H9 (cell line): ENCODE results near the gene KCNMA1. TPM values are rescaled to one million over a fixed set of nuclear protein-coding genes. Genes with fewer than 3 reads are reported as not detected.

Source experiments
- DNase-seq: peaks from one replicate; pipeline ENCODE4 v3.0.0-alpha.2; 2017
- H2AFZ ChIP-seq: one replicate; pipeline ENCODE4 v1.6.1; 2013; ENCODE audit warnings: mild to moderate bottlenecking, low read length, control low read depth, moderate library complexity
- H2AK5ac ChIP-seq: 2 replicates; pipeline ENCODE4 v1.6.1; 2013; ENCODE audit warnings: low read length, control low read depth, mixed read lengths; ENCODE audit not compliant: insufficient read length
- H2BK120ac ChIP-seq: one replicate; pipeline ENCODE4 v1.6.1; 2013; ENCODE audit warnings: low read depth, mild to moderate bottlenecking, low read length, control low read depth, inconsistent platforms; ENCODE audit not compliant: poor library complexity, severe bottlenecking
- H2BK12ac ChIP-seq: 2 replicates; pipeline ENCODE4 v1.6.1; 2013; ENCODE audit warnings: low read length, control low read depth, mixed read lengths, low read depth; ENCODE audit not compliant: insufficient read length
- H2BK15ac ChIP-seq: 2 replicates; pipeline ENCODE4 v1.6.1; 2013; ENCODE audit warnings: low read depth, low read length, control low read depth
- H2BK20ac ChIP-seq: one replicate; pipeline ENCODE4 v1.6.1; 2013; ENCODE audit warnings: low read depth, mild to moderate bottlenecking, low read length, control low read depth, inconsistent platforms; ENCODE audit not compliant: poor library complexity, severe bottlenecking
- H2BK5ac ChIP-seq: 2 replicates; pipeline ENCODE4 v1.6.1; 2013; ENCODE audit warnings: low read length, control low read depth, mixed read lengths; ENCODE audit not compliant: insufficient read length
- H3K14ac ChIP-seq: 2 replicates; pipeline ENCODE4 v1.6.1; 2013; ENCODE audit warnings: low read length, control low read depth; ENCODE audit not compliant: insufficient read depth
- H3K18ac ChIP-seq: 2 replicates; pipeline ENCODE4 v1.6.1; 2013; ENCODE audit warnings: low read depth, mild to moderate bottlenecking, mixed read lengths, low read length, control low read depth; ENCODE audit not compliant: insufficient read length
- H3K23ac ChIP-seq: 2 replicates; pipeline ENCODE4 v1.6.1; 2013; ENCODE audit warnings: low read length, control low read depth, mixed read lengths, low read depth; ENCODE audit not compliant: insufficient read length
- H3K23me2 ChIP-seq: 2 replicates; pipeline ENCODE4 v1.6.1; 2013; ENCODE audit warnings: low read depth, mild to moderate bottlenecking, mixed read lengths, low read length, control low read depth; ENCODE audit not compliant: insufficient read length, poor library complexity, severe bottlenecking
- H3K27ac ChIP-seq: 2 replicates; pipeline ENCODE4 v1.5.1; 2013; ENCODE audit warnings: low read length, control low read depth, mixed read lengths, low read depth; ENCODE audit not compliant: insufficient read length
- H3K27me3 ChIP-seq: 2 replicates; pipeline ENCODE4 v1.6.1; 2013; ENCODE audit warnings: low read length, control low read depth, inconsistent platforms; ENCODE audit not compliant: insufficient read depth
- H3K4ac ChIP-seq: 2 replicates; pipeline ENCODE4 v1.6.1; 2013; ENCODE audit warnings: low read depth, mild to moderate bottlenecking, control low read depth, inconsistent platforms, low read length, moderate library complexity
- H3K4me1 ChIP-seq: 2 replicates; pipeline ENCODE4 v1.6.1; 2013; ENCODE audit warnings: low read length, control low read depth, inconsistent platforms; ENCODE audit not compliant: insufficient read depth
- H3K4me2 ChIP-seq: 2 replicates; pipeline ENCODE4 v1.6.1; 2013; ENCODE audit warnings: low read length, control low read depth, mixed read lengths; ENCODE audit not compliant: insufficient read length, insufficient read depth
- H3K56ac ChIP-seq: 2 replicates; pipeline ENCODE4 v1.6.1; 2013; ENCODE audit warnings: low read depth, mild to moderate bottlenecking, mixed read lengths, low read length, control low read depth; ENCODE audit not compliant: insufficient read length
- H3K79me1 ChIP-seq: 2 replicates; pipeline ENCODE4 v1.6.1; 2013; ENCODE audit warnings: low read depth, mild to moderate bottlenecking, moderate library complexity, low read length, control low read depth, inconsistent platforms; ENCODE audit not compliant: insufficient read depth, poor library complexity, severe bottlenecking
- H3K79me2 ChIP-seq: 2 replicates; pipeline ENCODE4 v1.6.1; 2013; ENCODE audit warnings: low read length, control low read depth, inconsistent platforms; ENCODE audit not compliant: insufficient read depth
- H3K9ac ChIP-seq: 2 replicates; pipeline ENCODE4 v1.6.1; 2013; ENCODE audit warnings: low read length, control low read depth, mixed read lengths; ENCODE audit not compliant: insufficient read length; ENCODE audit errors: extremely low read depth
- H3K9me3 ChIP-seq: one replicate; pipeline ENCODE4 v1.6.1; 2013; ENCODE audit warnings: low read depth, low read length, inconsistent platforms; ENCODE audit not compliant: control insufficient read depth
- H3T11ph ChIP-seq: one replicate; pipeline ENCODE4 v1.6.1; 2013; ENCODE audit warnings: mild to moderate bottlenecking, low read length, control low read depth, inconsistent platforms
- H4K20me1 ChIP-seq: one replicate; pipeline ENCODE4 v1.6.1; 2013; ENCODE audit not compliant: control insufficient read depth, insufficient read length, insufficient read depth
- H4K5ac ChIP-seq: 2 replicates; pipeline ENCODE4 v1.6.1; 2013; ENCODE audit warnings: low read depth, mild to moderate bottlenecking, mixed read lengths, low read length, control low read depth; ENCODE audit not compliant: insufficient read length
- H4K8ac ChIP-seq: replicated peaks from 2 replicates; pipeline ENCODE4 v1.6.1; 2013; ENCODE audit warnings: low read length, control low read depth, mixed read lengths, low read depth; ENCODE audit not compliant: insufficient read length
- H4K91ac ChIP-seq: 2 replicates; pipeline ENCODE4 v1.6.1; 2013; ENCODE audit warnings: low read depth, mild to moderate bottlenecking, moderate library complexity, mixed read lengths, low read length, control low read depth; ENCODE audit not compliant: insufficient read length
- H3K27ac Mint-ChIP-seq, 3 experiments: 2 replicates in 2 of 3; 3 replicates in 1 of 3; pipeline ENCODE4 v1.8.0; 2020 to 2021; ENCODE audit warnings: mixed read lengths in 3 of 3, mild to moderate bottlenecking in 1 of 3, moderate library complexity in 1 of 3
- H3K27me3 Mint-ChIP-seq: 2 replicates; pipeline ENCODE4 v1.8.0; 2021; ENCODE audit warnings: low read depth, mild to moderate bottlenecking, moderate library complexity, mixed read lengths
- H3K36me3 Mint-ChIP-seq, 3 experiments: 2 replicates in 2 of 3; 3 replicates in 1 of 3; pipeline ENCODE4 v1.8.0; 2020 to 2021; ENCODE audit warnings: low read depth in 3 of 3, mixed read lengths in 3 of 3; ENCODE audit not compliant: insufficient read depth in 1 of 3
- H3K4me1 Mint-ChIP-seq, 2 experiments: 2 replicates each; pipeline ENCODE4 v1.8.0; 2020; ENCODE audit warnings: mixed read lengths in 2 of 2
- H3K4me3 Mint-ChIP-seq, 2 experiments: 2 replicates in 1 of 2; 3 replicates in 1 of 2; pipeline ENCODE4 v1.8.0; 2020 to 2021; ENCODE audit warnings: mild to moderate bottlenecking in 2 of 2, mixed read lengths in 2 of 2, moderate library complexity in 1 of 2
- H3K9me3 Mint-ChIP-seq, 2 experiments: 2 replicates in 1 of 2; 3 replicates in 1 of 2; pipeline ENCODE4 v1.8.0; 2020; ENCODE audit warnings: mild to moderate bottlenecking in 2 of 2, mixed read lengths in 2 of 2, moderate library complexity in 1 of 2
- WGBS: extraction: QIAGEN DNeasy Blood & Tissue Kit; methylation state at CpG from one replicate; pipeline ENCODE4 v1.1.7; 2013; ENCODE audit warnings: missing lambda C conversion rate, low lambda C conversion rate, mixed read lengths; ENCODE audit not compliant: insufficient read length; ENCODE audit errors: extremely low coverage; 5-methylcytosine and 5-hydroxymethylcytosine counted together
- total RNA-seq: library from RNA; stranded (reverse); gene quantifications from 2 replicates; pipeline ENCODE4 v1.2.1, GENCODE V29; 2021
- TF ChIP-seq, protein P1 (sequence below): fragments of 200-600 bp; sonication (generic); conservative IDR thresholded peaks from 3 replicates; pipeline ENCODE4 v1.8.0; 2021; ENCODE audit warnings: antibody characterized with exemption, mild to moderate bottlenecking

The KCNMA1 gene
- total RNA-seq, 1 experiment from 2014 or later = 2.0 TPM

GRCh38 chr10:77383861-77384553, 253.6 kb downstream of the KCNMA1 start:
- no peak overlapping the region for H3K9ac ChIP-seq
- no peaks in the 10 kb centered on the region for H3K9me3 ChIP-seq
- H3K27me3 ChIP-seq = no peaks in the 10 kb centered on the region; the same call in 1 of the 2 replicates
- H3K79me2 ChIP-seq = no peaks in the 10 kb centered on the region
- no peak overlapping the region for H2BK15ac ChIP-seq
- no peak overlapping the region for H3K14ac ChIP-seq
- TF ChIP-seq, protein P1, sequence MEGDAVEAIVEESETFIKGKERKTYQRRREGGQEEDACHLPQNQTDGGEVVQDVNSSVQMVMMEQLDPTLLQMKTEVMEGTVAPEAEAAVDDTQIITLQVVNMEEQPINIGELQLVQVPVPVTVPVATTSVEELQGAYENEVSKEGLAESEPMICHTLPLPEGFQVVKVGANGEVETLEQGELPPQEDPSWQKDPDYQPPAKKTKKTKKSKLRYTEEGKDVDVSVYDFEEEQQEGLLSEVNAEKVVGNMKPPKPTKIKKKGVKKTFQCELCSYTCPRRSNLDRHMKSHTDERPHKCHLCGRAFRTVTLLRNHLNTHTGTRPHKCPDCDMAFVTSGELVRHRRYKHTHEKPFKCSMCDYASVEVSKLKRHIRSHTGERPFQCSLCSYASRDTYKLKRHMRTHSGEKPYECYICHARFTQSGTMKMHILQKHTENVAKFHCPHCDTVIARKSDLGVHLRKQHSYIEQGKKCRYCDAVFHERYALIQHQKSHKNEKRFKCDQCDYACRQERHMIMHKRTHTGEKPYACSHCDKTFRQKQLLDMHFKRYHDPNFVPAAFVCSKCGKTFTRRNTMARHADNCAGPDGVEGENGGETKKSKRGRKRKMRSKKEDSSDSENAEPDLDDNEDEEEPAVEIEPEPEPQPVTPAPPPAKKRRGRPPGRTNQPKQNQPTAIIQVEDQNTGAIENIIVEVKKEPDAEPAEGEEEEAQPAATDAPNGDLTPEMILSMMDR = no peak
- no peak overlapping the region for H3K4me2 ChIP-seq
- no peak for DNase-seq
- H3K18ac ChIP-seq = no peak overlapping the region
- H3K23ac ChIP-seq = no peak overlapping the region
- no peak overlapping the region for H3K27ac Mint-ChIP-seq
- no CpG with 5 or more reads among the region's 14 CpGs for WGBS
- peaks cover 23 to 27% of the 10 kb centered on the region in 2 experiments for H3K4me1 Mint-ChIP-seq
- H4K8ac ChIP-seq = no peak overlapping the region
- no peak overlapping the region for H3T11ph ChIP-seq
- no peaks in the 10 kb centered on the region for H4K20me1 ChIP-seq
- H2AFZ ChIP-seq = no peak overlapping the region
- peaks cover 3% of the 10 kb centered on the region for H3K27me3 Mint-ChIP-seq
- no peak overlapping the region for H2BK120ac ChIP-seq
- H3K4me1 ChIP-seq = no peaks in the 10 kb centered on the region; the same call in 1 of the 2 replicates
- no peak overlapping the region for H3K4ac ChIP-seq
- no peaks in the 10 kb centered on the region for H3K23me2 ChIP-seq
- H3K4me3 Mint-ChIP-seq = no peak overlapping the region
- no peak overlapping the region for H4K5ac ChIP-seq
- H3K79me1 ChIP-seq = no peaks in the 10 kb centered on the region
- H3K56ac ChIP-seq = no peak overlapping the region
- H3K9me3 Mint-ChIP-seq = no peaks in the 10 kb centered on the region
- no peaks in the 10 kb centered on the region for H3K36me3 Mint-ChIP-seq
- no peak overlapping the region for H2BK5ac ChIP-seq
- H4K91ac ChIP-seq = no peak overlapping the region
- no peak overlapping the region for H2BK12ac ChIP-seq
- no peak overlapping the region for H3K27ac ChIP-seq
- no peak overlapping the region for H2BK20ac ChIP-seq
- no peak overlapping the region for H2AK5ac ChIP-seq
